GM04504 (cell line): ENCODE data around the gene KCTD16.
A peak's percentile ranks its signal among the peaks of the same experiment; 100 is the strongest.

Experiments used
- DNase-seq: peaks from one replicate; pipeline ENCODE4 v3.0.0-alpha.2; 2012; ENCODE audit warnings: low read depth

The KCTD16 gene

GRCh38 chr5:144207875-144208444 is 37.3 kb downstream of the KCTD16 start:
- no peak for DNase-seq

DNA sequence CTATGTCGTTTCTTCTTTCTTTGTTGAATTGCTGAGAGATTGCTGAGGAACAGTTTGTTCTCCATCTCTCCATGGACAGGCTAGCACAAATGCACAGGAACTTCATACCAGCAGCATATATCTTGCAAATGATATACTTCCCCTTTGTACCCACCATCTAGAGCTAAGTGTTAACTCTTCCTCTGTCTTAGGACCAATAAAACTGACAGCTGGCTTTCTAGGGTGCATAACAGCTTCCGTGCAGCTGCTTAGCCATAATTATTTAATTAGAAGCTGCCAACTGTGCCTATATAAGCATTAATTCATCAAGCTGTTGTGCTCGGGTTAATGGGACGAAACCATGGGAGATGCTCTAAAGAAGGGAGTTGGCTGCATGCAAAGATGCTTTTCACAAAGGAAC is 38.7 kb downstream of the KCTD16 start:
- no peak for DNase-seq

DNA sequence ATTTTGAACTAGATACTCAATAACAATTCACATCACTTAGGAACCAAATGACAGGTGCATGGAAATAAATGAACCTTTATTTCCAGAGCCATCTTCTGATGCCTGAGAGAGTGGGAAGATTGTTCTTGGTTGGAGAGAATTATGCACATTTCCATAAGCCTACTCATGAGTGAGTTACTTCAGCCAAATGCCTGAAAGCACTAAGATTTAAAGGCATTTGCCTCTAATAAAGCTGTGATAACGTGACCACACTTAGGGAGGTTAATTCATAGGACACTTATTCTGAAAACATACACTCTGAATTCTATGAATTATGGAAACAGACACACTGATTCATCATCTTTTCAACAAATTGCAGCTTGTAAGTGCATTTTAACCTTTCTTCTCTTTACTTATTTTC is 40.0 kb downstream of the KCTD16 start:
- no peak for DNase-seq

DNA sequence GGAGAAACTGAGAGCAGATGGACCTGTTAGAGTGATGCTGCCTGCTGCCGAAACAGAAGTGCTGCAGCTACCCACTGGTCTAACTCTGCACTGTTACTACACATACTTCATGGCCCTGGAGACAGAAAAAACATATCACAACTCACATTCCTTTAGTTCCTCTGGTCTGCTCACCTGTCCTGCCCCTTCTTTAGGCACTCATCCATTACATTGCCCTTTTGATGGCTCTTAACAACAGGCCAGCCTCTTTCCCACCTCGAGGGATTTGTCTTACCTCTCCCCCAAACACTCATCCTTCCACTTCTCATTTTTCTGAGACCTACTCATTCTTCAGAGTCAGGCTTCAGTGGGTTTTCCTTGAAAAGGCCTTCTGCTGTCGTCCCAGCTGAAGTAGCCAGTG is 49.2 kb downstream of the KCTD16 start:
- no peak for DNase-seq

DNA sequence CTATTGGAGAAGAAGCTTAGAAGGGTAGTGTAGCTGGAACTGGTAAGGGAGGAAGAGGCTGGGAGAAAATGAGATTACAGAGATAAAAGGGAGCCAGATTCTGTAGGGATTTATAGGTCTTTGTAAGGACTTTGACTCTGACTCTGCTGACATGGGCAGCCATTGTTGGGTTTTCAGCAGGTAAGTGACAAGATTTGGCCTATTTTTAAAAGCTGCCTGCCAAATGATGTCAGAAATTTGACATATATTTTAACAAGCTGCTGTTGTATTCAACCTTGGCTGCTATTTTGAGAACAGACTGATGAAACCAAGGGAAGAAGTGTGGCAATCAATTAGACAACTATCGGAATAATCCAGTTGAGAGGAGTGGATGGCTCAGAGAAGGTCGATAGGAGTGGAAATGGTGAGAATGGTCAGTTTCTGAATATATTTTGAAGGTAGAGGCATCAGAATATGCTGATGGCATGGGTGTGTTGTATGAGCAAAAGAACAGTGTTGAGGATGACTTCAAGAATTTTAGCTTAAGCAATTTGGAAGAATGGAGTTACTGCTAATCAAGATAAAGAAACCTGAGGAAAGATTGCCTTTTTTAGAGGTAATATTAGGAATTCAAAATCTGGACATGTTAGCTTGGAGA is 56.8 kb downstream of the KCTD16 start:
- no peak for DNase-seq

DNA sequence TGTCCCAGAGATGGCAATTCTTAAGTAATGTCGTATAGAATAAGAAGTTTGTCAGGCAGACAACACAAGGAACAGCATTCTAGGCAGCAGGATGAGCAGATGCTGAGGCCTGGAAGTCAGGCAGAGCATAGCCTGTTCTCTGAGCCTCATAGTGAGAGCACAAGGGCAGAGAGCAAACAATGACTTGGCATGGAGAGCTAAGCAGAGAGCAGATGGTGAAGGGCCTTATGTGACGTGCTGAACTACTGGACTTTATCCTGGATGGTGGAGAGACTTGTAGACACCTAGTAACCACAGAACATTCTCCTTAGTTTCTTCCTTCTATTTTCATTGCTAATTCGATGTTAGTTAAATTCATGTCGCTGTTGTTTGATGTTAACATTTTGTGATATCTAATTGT is 60.1 kb downstream of the KCTD16 start:
- DNase-seq: no peak

DNA sequence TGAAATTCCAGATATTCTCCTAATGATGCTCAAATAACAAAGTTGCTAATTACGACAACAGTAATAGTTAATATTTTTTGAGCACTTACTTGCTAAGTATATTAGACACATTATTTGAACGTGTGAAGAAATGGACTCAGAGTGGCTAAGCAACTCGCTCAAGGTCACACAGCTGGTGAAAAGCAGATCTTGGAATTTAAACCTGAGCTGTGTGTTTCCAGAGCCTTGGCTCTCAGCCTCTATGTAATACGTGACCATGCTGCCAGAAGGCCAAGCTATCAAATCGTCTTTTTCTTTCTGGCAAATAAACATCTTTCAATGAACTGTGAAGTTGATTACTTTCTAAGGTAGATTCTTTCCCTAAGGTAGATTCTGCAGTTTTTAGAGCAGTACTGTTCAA is 61.6 kb downstream of the KCTD16 start:
- no peak for DNase-seq

GRCh38 chr5:144236499-144236898 is 65.8 kb downstream of the KCTD16 start:
- DNase-seq: no peak

DNA sequence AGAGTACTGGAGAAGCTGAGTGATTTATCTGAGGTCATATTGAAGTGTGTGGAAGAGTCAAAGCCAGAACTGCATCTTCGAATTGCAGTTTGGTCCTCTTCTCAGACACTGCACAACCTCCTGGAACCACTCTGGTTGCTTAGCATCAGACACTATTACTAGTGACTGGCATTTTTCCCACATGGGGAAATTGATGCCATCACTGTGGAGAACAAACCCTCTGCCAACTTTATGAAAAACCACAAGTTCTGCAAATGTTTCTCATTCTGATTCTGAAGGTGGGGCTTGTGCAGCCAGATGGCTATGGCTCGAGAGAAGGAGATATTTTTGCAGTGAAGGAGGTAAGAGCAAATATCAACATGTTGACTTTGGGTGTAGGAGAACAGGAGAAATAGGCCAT is 67.2 kb downstream of the KCTD16 start:
- peak; percentile 16 for DNase-seq

DNA sequence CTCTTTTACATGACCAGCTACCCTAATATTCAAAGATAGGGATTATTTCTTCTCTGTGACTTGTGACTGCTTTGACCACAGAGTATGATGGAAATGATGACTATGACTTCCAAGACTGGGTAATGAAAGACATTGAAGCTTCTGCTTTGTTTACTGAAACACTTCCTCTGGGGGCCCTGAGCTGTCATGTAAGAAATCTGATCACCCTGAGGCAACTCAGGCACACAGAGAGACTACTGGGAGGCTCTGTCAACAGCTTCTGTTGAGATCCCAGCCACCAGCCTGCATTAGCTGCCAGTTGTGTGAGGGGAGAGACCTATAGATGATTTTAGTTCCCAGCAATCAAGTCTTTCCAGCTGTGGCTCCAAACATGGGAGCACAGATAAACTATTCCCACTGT is 76.5 kb downstream of the KCTD16 start:
- no peak for DNase-seq

GRCh38 chr5:144248015-144248414 is 77.3 kb downstream of the KCTD16 start:
- DNase-seq: no peak

GRCh38 chr5:144249755-144250464 is 79.2 kb downstream of the KCTD16 start:
- DNase-seq: no peak

DNA sequence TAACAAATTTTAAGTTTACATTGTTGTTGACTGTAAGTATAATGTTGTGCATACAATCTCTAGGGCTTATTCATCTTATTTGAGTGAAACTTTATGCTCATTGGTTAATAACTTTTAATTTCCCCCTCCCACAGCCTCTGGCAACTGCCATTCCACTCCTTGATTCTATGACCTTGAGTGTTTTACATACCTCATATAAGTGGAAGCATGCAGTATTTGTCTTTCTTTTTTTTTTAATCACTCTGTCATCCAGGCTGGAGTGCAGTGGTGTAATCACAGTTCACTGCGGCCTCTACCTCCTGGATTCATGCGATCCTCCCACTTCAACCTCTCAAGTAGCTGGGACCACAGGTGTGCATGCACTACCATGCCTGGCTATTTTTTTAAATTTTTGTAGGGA is 83.9 kb downstream of the KCTD16 start:
- no peak for DNase-seq

GRCh38 chr5:144260121-144260520 is 89.4 kb downstream of the KCTD16 start:
- no peak for DNase-seq

DNA sequence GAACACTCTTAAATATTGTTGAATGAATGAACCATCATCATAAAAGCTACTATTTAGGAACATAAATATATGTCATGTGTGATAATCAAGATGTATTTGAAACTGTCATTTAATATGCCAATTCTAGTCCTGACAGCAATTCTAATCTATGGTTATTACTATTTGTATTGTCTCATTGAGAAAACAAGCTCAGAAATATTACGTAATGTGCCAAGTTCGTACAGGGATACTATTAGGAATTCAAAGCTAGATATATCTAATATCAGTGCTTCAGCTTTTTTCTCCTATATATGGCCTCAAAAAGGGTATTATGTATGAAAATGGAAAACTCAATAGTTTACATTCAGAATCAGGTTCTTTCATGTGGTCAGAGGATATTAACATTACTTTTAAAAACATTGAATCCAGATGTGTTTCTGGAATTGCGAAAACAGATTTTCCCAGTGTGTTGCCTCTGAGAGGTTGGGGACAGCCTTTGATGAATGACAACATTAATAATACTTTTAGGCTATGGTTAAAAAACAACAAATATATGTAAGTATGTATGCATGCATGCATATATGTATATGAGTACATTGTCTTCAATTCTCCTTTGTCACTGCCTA is 95.1 kb downstream of the KCTD16 start:
- no peak for DNase-seq

DNA sequence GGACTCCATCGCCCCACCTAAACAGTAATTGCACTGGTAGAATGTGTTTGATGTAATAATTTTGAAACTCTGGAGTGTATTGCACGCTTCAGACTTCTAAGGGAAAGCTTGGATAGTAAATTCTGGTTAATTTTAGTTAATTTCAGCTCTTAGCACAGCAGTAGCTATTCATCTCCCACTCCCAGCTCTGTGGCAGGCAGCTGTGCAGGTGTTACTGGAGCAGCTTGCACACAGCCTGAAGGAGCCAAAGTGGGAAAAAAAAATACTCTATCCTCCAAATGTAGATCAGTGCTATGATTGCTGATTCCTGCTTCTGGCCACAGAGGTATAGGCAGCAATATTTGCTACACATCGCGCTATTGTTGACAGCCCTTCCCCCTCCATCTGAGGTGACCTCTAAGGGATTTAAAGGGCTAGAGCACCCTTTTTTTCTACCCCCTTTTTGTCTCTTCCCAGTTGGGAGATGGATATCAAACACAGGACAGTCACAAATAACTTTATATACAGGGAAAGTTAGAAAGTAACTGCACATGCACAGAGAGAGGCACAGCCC is 97.4 kb downstream of the KCTD16 start:
- no peak for DNase-seq

DNA sequence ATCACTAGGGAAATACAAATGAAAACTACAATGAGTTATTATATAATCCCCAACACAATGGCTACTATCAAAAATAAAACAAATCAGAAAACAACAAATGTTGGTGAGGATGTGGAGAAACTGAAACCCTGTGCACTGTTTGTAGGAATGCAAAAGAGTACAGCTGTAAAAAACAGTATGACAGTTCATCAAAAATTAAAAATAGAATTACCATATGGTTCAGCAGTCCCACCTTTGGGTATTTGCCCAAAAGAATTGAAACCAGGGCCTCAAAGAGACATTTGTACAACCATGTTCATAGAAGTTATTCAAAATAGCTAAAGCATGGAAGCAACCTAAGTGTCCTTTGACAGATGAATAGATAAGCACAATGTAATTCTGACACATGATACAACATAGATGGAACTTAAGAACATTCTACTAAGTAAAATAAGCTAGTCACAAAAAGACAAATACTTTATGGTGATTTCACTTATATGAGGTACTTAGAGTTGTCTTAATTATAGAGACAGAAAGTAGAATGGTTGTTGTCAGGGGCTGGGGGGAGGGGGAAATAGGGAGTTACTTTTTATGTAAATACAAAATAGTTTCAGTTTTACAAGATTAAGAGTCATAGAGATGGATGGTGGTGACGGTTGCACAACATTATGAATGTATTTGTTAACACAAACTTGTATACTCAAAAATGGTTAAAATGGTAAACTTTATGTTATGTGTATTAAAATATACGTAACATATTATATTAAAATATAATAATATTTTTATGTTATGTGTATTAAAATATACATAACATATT is 102.8 kb downstream of the KCTD16 start:
- no peak for DNase-seq

DNA sequence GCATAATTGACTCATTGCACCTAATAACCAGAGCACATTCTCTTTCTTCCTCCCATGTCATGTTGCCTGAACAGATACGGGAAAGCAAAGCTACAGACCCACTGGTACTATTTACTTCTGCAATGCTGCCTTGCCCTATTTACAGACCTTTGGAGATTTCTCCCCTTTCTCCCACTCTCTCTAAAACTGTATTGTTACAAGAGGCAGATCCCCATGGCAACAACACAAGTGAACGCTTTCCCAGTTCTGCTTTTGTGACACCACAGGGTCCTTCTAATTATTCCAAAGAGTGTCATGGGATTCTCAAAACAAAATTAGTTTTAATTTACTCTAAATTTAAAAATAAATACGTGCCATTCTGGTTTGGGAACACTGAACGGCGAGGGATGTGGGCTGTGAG is 104.7 kb downstream of the KCTD16 start:
- DNase-seq: no peak

- no peak for DNase-seq
Observed at GRCh38 chr5:144276034-144276822, 105.6 kb downstream of the KCTD16 start.

GRCh38 chr5:144281784-144282183 is 111.1 kb downstream of the KCTD16 start:
- DNase-seq: no peak

DNA sequence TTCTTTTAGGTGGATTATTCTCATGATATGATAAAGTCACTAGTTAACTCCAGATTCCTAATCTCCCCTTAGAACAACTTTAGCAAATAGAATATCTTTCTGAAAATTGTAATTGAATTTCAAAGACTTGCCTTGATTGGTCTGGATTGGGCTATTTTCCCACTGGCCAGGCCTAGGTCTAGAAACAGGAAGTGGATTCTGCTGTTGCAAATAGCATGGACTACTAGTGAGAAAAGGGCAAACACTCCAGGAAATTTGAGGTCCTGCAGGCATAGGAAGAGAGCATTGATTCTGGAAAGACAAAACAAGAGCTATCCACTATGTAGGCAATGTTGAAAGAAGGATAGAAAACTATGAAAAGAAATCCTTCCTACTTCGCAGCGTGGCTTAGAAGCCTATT is 113.4 kb downstream of the KCTD16 start:
- no peak for DNase-seq
